ENCODE measurements around the gene MAPK8IP2. TPM values are rescaled to one million over a fixed set of nuclear protein-coding genes. Genes with fewer than 3 reads are reported as not detected.

The MAPK8IP2 gene
- total and polyA plus RNA-seq, 2 of the 13 experiments (the other 11 are each of a cell fraction or from before 2014, with no cell fraction given): 1.3 to 2.6 TPM

GRCh38 chr22:50627642-50628542 is 27.3 kb downstream of the MAPK8IP2 start, which contains the start of gene ARSA (continued):
- peak; percentile 14; the same call in 1 of the 2 replicates for TF ChIP-seq BORCS8-MEF2B (CRISPR knock-in tag; IDR thresholded peaks at IDR 0.05)
- TF ChIP-seq ZNF335 (CRISPR knock-in tag; IDR thresholded peaks at IDR 0.05): no peak
- TF ChIP-seq NFE2 (CRISPR knock-in tag; IDR thresholded peaks at IDR 0.05): no peak
- TF ChIP-seq, protein P1, sequence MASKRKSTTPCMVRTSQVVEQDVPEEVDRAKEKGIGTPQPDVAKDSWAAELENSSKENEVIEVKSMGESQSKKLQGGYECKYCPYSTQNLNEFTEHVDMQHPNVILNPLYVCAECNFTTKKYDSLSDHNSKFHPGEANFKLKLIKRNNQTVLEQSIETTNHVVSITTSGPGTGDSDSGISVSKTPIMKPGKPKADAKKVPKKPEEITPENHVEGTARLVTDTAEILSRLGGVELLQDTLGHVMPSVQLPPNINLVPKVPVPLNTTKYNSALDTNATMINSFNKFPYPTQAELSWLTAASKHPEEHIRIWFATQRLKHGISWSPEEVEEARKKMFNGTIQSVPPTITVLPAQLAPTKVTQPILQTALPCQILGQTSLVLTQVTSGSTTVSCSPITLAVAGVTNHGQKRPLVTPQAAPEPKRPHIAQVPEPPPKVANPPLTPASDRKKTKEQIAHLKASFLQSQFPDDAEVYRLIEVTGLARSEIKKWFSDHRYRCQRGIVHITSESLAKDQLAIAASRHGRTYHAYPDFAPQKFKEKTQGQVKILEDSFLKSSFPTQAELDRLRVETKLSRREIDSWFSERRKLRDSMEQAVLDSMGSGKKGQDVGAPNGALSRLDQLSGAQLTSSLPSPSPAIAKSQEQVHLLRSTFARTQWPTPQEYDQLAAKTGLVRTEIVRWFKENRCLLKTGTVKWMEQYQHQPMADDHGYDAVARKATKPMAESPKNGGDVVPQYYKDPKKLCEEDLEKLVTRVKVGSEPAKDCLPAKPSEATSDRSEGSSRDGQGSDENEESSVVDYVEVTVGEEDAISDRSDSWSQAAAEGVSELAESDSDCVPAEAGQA (IDR thresholded peaks at IDR 0.05; ENCODE audit: low read depth): 0 out of 2 replicates have a peak, but pooled peaks have one; percentile 43
- TF ChIP-seq, protein P1 (CRISPR knock-in tag; IDR thresholded peaks at IDR 0.05; ENCODE audit: borderline replicate concordance): peak; percentile 57; the same call in 1 of the 2 replicates
- TF ChIP-seq, protein P2, sequence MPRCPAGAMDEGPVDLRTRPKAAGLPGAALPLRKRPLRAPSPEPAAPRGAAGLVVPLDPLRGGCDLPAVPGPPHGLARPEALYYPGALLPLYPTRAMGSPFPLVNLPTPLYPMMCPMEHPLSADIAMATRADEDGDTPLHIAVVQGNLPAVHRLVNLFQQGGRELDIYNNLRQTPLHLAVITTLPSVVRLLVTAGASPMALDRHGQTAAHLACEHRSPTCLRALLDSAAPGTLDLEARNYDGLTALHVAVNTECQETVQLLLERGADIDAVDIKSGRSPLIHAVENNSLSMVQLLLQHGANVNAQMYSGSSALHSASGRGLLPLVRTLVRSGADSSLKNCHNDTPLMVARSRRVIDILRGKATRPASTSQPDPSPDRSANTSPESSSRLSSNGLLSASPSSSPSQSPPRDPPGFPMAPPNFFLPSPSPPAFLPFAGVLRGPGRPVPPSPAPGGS (CRISPR knock-in tag; IDR thresholded peaks at IDR 0.05): peak; percentile 66; the same call in 1 of the 2 replicates
- no peak; the same call in 1 of the 2 replicates for TF ChIP-seq KDM5A (IDR thresholded peaks at IDR 0.05; ENCODE audit: borderline replicate concordance, low read length)
- no peak for TF ChIP-seq HMG20B (CRISPR knock-in tag; conservative IDR thresholded peaks at IDR 0.05)
- no peak for TF ChIP-seq RFX1 (IDR thresholded peaks at IDR 0.05)
- TF ChIP-seq ERF (CRISPR knock-in tag; IDR thresholded peaks at IDR 0.05): no peak
- TF ChIP-seq TGIF2 (CRISPR knock-in tag; IDR thresholded peaks at IDR 0.05): 0 out of 2 replicates have a peak, but pooled peaks have one; percentile 44
- no peak for TF ChIP-seq ARID3A (IDR thresholded peaks at IDR 0.05; ENCODE audit: low read depth, low read length)
- TF ChIP-seq HOXA3 (CRISPR knock-in tag; IDR thresholded peaks at IDR 0.05): peak; percentile 49; the same call in 1 of the 2 replicates
- TF ChIP-seq ZFYVE20 (CRISPR knock-in tag; IDR thresholded peaks at IDR 0.05; ENCODE audit: borderline replicate concordance, low read depth): 0 out of 2 replicates have a peak, but pooled peaks have one; percentile 24
- peak; percentile 86 for TF ChIP-seq ZNF687 (CRISPR knock-in tag; IDR thresholded peaks at IDR 0.05)
